Tibial nerve (tissue), 4 donors: ENCODE measurements around the gene TMUB1. TPM values are rescaled to one million over a fixed set of nuclear protein-coding genes. Genes with fewer than 3 reads are reported as not detected.

Experiments
- DNase-seq, 2 donors: peaks; one replicate each; pipeline ENCODE4 v3.0.0-alpha.2; 2019; ENCODE audit warnings: low spot score in 2 of 2
- H3K27ac ChIP-seq, 4 donors: fragments of 200-600 bp; sonication (generic) in 3 of 4; one replicate each; pipeline ENCODE4 v1.5.1; 2017 to 2019; ENCODE audit warnings: mild to moderate bottlenecking in 1 of 4
- H3K27me3 ChIP-seq, 2 donors: fragments of 200-600 bp; sonication (generic) in 1 of 2; one replicate each; pipeline versions ENCODE4 v1.5.1 to v1.6.0; 2017 to 2019
- H3K36me3 ChIP-seq, 3 donors: fragments of 200-600 bp; sonication (generic); one replicate each; pipeline ENCODE4 v1.5.1; 2018 to 2019
- H3K4me1 ChIP-seq, 4 donors: fragments of 200-600 bp; sonication (generic) in 3 of 4; one replicate each; pipeline ENCODE4 v1.5.1; 2017 to 2019
- H3K4me3 ChIP-seq, 4 donors: fragments of 200-600 bp; sonication (generic) in 3 of 4; one replicate each; pipeline ENCODE4 v1.5.1; 2017 to 2019; ENCODE audit warnings: mild to moderate bottlenecking in 1 of 4, moderate library complexity in 1 of 4
- H3K9me3 ChIP-seq, 4 donors: fragments of 200-600 bp; sonication (generic) in 3 of 4; one replicate each; pipeline ENCODE4 v1.5.1; 2017 to 2019
- CTCF ChIP-seq, 5 experiments: fragments of 200-600 bp in 3 of 5; fragments of 450-650 bp in 2 of 5; sonication (generic) in 3 of 5; IDR thresholded peaks; one replicate each; pipeline ENCODE4 v1.5.1; 2016 to 2019; ENCODE audit warnings: antibody characterized with exemption in 5 of 5, mild to moderate bottlenecking in 3 of 5, moderate library complexity in 2 of 5
- EP300 ChIP-seq, 2 donors: sonication (generic); formaldehyde crosslinking; IDR thresholded peaks; one replicate each; pipeline ENCODE4 v1.6.1; 2017; ENCODE audit warnings: antibody characterized with exemption in 2 of 2, mild to moderate bottlenecking in 1 of 2
- POLR2A ChIP-seq, 2 donors: fragments of 450-650 bp; IDR thresholded peaks; one replicate each; pipeline ENCODE4 v1.6.1; 2017; ENCODE audit warnings: antibody characterized with exemption in 2 of 2, mild to moderate bottlenecking in 2 of 2, moderate library complexity in 2 of 2
- WGBS, 2 donors: methylation state at CpG; one replicate each; pipeline ENCODE4 v1.1.5; 2018; 5-methylcytosine and 5-hydroxymethylcytosine counted together
- total RNA-seq, 4 donors: library from RNA; depleted of rRNA; stranded (reverse); fragments of >200 nt; gene quantifications; one replicate each; pipeline ENCODE4 v1.1.0, GENCODE V29; 2016

The TMUB1 gene
- total RNA-seq, 4 donors from 2014 or later: 24.3 to 61.5 (median 33.8) TPM

- peak overlapping the region in 1 of 4 donors; percentile 36 for H3K4me3 ChIP-seq
- no peaks in the 10 kb centered on the region for H3K27me3 ChIP-seq
- no peak for TF ChIP-seq POLR2A (IDR thresholded peaks at IDR 0.05)
- TF ChIP-seq EP300 (IDR thresholded peaks at IDR 0.05): no peak
- TF ChIP-seq CTCF (IDR thresholded peaks at IDR 0.05): peak in 2 of 5 experiments; percentile 16 to 19
- no peak for DNase-seq
- H3K9me3 ChIP-seq: no peaks in the 10 kb centered on the region
- peaks cover 0 to 38% (median 0%) of the 10 kb centered on the region in 3 donors for H3K36me3 ChIP-seq
- H3K27ac ChIP-seq: no peak overlapping the region
- WGBS, 2 donors: 9 to 33% methylated on average over 17 to 28 of the region's 114 CpGs
- peaks cover 0 to 42% (median 12%) of the 10 kb centered on the region in 4 donors for H3K4me1 ChIP-seq
Observed at GRCh38 chr7:151115121-151115835, 32.0 kb upstream of the TMUB1 start.

GRCh38 chr7:151114151-151115090 lies 31.1 kb upstream of the TMUB1 start:
- Histone ChIP-seq H3K4me1 (peaks cover 0 to 50% (median 12%) of the 10 kb centered on the region in 4 donors), H3K36me3 (peaks cover 0 to 30% (median 0%) of the 10 kb centered on the region in 3 donors), H3K27me3 (no peaks in the 10 kb centered on the region), H3K4me3 (peak overlapping the region in 1 of 4 donors; percentile 36), H3K9me3 (no peaks in the 10 kb centered on the region), H3K27ac (no peak overlapping the region)
- 39 to 74% methylated on average over 29 to 61 of the region's 101 CpGs for WGBS, 2 donors
- no peak for DNase-seq
- TF ChIP-seq POLR2A (IDR thresholded peaks at IDR 0.05) (no peak), CTCF (IDR thresholded peaks at IDR 0.05) (no peak), EP300 (IDR thresholded peaks at IDR 0.05) (no peak)

DNA sequence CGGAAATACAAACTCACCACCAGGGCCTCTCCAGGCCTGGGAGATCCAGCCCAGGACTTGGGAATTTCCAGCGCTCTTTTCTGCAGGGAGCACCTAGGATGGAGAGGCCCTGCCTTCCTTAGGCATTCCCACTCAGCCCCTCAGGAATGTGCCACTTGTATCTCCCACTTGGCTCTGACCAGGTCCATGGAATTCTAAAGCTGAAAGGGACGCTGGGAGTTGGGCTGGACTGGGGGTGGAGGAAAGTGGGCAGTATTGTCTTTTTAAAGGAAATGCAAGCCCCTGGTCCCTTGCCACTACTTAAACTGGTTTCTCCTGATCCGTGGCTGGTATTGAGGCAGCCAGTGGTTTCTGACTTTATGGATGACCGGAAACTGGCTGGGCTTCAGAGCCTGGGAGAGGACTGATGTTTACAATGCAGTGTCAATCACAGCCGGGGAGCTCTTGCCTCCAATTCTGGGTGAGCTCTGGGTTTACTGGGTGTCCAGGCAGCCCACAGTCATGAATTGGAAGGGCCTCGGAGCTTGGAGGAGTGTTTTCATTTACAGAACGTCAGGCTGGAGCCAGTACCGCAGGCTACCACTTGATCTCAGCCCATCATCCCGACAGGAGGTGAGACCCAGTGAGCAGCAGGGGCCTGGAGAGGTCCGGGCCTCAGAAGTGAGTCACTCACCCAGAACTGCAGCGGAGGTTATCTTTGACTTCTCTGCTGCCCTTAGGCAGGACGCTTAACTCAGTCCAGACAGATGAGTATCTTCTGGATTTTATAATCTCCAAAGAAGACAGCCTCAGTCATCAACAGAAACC lies 30.3 kb upstream of the TMUB1 start:
- no peak overlapping the region for H3K27ac ChIP-seq
- H3K27me3 ChIP-seq: no peaks in the 10 kb centered on the region
- peaks cover 0 to 56% (median 12%) of the 10 kb centered on the region in 4 donors for H3K4me1 ChIP-seq
- TF ChIP-seq EP300 (IDR thresholded peaks at IDR 0.05): no peak
- TF ChIP-seq CTCF (IDR thresholded peaks at IDR 0.05): no peak
- no peak for TF ChIP-seq POLR2A (IDR thresholded peaks at IDR 0.05)
- no peak overlapping the region for H3K4me3 ChIP-seq
- DNase-seq: no peak
- peaks cover 0 to 21% (median 0%) of the 10 kb centered on the region in 3 donors for H3K36me3 ChIP-seq
- H3K9me3 ChIP-seq: no peaks in the 10 kb centered on the region
- 78 to 83% methylated on average over 13 of the region's 13 CpGs for WGBS, 2 donors

- peak; percentile 63 to 82 for DNase-seq
Observed at GRCh38 chr7:151110941-151111645, 27.8 kb upstream of the TMUB1 start.

More at GRCh38 chr7:151110941-151111645, 27.8 kb upstream of the TMUB1 start:
- Histone ChIP-seq H3K36me3 (peaks cover 0 to 7% (median 0%) of the 10 kb centered on the region in 3 donors), H3K4me1 (peaks cover 0 to 61% (median 12%) of the 10 kb centered on the region in 4 donors), H3K9me3 (no peaks in the 10 kb centered on the region), H3K27ac (peak overlapping the region in 1 of 4 donors; percentile 2), H3K4me3 (no peak overlapping the region), H3K27me3 (no peaks in the 10 kb centered on the region)
- 33 to 42% methylated on average over 18 to 19 of the region's 20 CpGs for WGBS, 2 donors
- no peak for TF ChIP-seq POLR2A (IDR thresholded peaks at IDR 0.05)
- TF ChIP-seq CTCF (IDR thresholded peaks at IDR 0.05): peak; percentile 82 to 95 (median 87)
- peak in 1 of 2 donors; percentile 59 for TF ChIP-seq EP300 (IDR thresholded peaks at IDR 0.05)
